Measurements from ENCODE around the gene CDKAL1.

- TF ChIP-seq CTCF (IDR thresholded peaks at IDR 0.05): no peak
- no peak for TF ChIP-seq POLR2A (IDR thresholded peaks at IDR 0.05)
- no peak for TF ChIP-seq POLR2AphosphoS5 (IDR thresholded peaks at IDR 0.05)
Observed at GRCh38 chr6:21147995-21148394, 613.7 kb downstream of the CDKAL1 start.

Measured in prostate gland (tissue), 2 donors.